ENCODE results near the gene DYNLL1. TPM values are rescaled to one million over a fixed set of nuclear protein-coding genes. Genes with fewer than 3 reads are reported as not detected.

Gene DYNLL1
- total and polyA plus RNA-seq, 12 donors = 94.0 to 352 (median 128) TPM

GRCh38 chr12:120466560-120467315 is 29.2 kb upstream of the DYNLL1 start:
- Histone ChIP-seq H3K9me3 (no peaks in the 10 kb centered on the region), H3K27me3 (no peaks in the 10 kb centered on the region), H3K4me3 (no peak overlapping the region), H3K27ac (peak overlapping the region in 3 of 10 donors; percentile 4 to 33 (median 24)), H3K4me1 (peaks cover 2 to 52% (median 36%) of the 10 kb centered on the region in 9 donors), H3K36me3 (peaks cover 0 to 61% (median 35%) of the 10 kb centered on the region in 9 donors)
- intact Hi-C loops (cut with DNase I) = no loop called here
- peak; percentile 7 to 63 (median 51) for TF ChIP-seq CTCF (IDR thresholded peaks at IDR 0.05)
- peak in 1 of 2 donors; percentile 7 for DNase-seq
- 56 to 57% methylated on average over 8 of the region's 8 CpGs for WGBS, 2 donors
- no peak for ATAC-seq

GRCh38 chr12:120467439-120467838 is 28.5 kb upstream of the DYNLL1 start:
- Histone ChIP-seq H3K36me3 (peaks cover 0 to 54% (median 32%) of the 10 kb centered on the region in 9 donors), H3K27ac (peak overlapping the region in 1 of 10 donors; percentile 24)
- intact Hi-C loops (cut with DNase I) = no loop called here

GRCh38 chr12:120468325-120468820 is 27.5 kb upstream of the DYNLL1 start:
- Histone ChIP-seq H3K36me3 (peaks cover 0 to 45% (median 23%) of the 10 kb centered on the region in 9 donors), H3K4me1 (peaks cover 2 to 52% (median 36%) of the 10 kb centered on the region in 9 donors), H3K27me3 (no peaks in the 10 kb centered on the region), H3K9me3 (no peaks in the 10 kb centered on the region), H3K27ac (peak overlapping the region; percentile 70 to 97 (median 95)), H3K4me3 (peak overlapping the region; percentile 70 to 99 (median 92))
- WGBS, 2 donors = 3 to 5% methylated on average over 23 of the region's 23 CpGs
- ATAC-seq = peak in 4 of 8 donors; percentile 0 to 15 (median 4)
- DNase-seq = peak; percentile 17 to 20
- intact Hi-C loops (cut with DNase I) = no loop called here
- TF ChIP-seq CTCF (IDR thresholded peaks at IDR 0.05) = no peak

More at GRCh38 chr12:120467439-120467838, 28.5 kb upstream of the DYNLL1 start:
- H3K27me3 ChIP-seq = no peaks in the 10 kb centered on the region
- H3K4me3 ChIP-seq = no peak overlapping the region
- TF ChIP-seq CTCF (IDR thresholded peaks at IDR 0.05) = no peak
- peaks cover 2 to 52% (median 36%) of the 10 kb centered on the region in 9 donors for H3K4me1 ChIP-seq
- 94% methylated on average over 6 of the region's 6 CpGs for WGBS, 2 donors
- no peak for ATAC-seq
- H3K9me3 ChIP-seq = no peaks in the 10 kb centered on the region
- no peak for DNase-seq

GRCh38 chr12:120468821-120469449 is 27.0 kb upstream of the DYNLL1 start:
- peaks cover 2 to 52% (median 36%) of the 10 kb centered on the region in 9 donors for H3K4me1 ChIP-seq
- peak; percentile 44 to 49 for DNase-seq
- peaks cover 0 to 39% (median 17%) of the 10 kb centered on the region in 9 donors for H3K36me3 ChIP-seq
- intact Hi-C loops (cut with DNase I) = no loop called here
- H3K27me3 ChIP-seq = no peaks in the 10 kb centered on the region
- TF ChIP-seq CTCF (IDR thresholded peaks at IDR 0.05) = no peak
- no peaks in the 10 kb centered on the region for H3K9me3 ChIP-seq
- H3K4me3 ChIP-seq = peak overlapping the region; percentile 70 to 99 (median 92)
- 1% methylated on average over 48 to 57 of the region's 57 CpGs for WGBS, 2 donors
- ATAC-seq = peak; percentile 31 to 59 (median 46)
- peak overlapping the region; percentile 70 to 97 (median 95) for H3K27ac ChIP-seq
